HepG2 (cell line): ENCODE measurements around the gene MYO1E. TPM values are rescaled to one million over a fixed set of nuclear protein-coding genes. Genes with fewer than 3 reads are reported as not detected.

ENCODE experiments used
- ATAC-seq: fragments of 200-7000 bp; cut with Tn5 transposase; 3 replicates; pipeline ENCODE4 v1.9.1; 2020; ENCODE audit warnings: mild to moderate bottlenecking, moderate library complexity
- BruUV-seq: library from RNA; stranded (reverse); fragments of 400-500 nt; replicated peaks from 2 replicates; lab custom pipeline; 2021; lab: Mats Ljungman, UMichigan
- CTCF ChIA-PET: fragments of 300-600 bp; formaldehyde crosslinking; extraction: SDS; loops from one replicate; lab custom pipeline; 2021; ENCODE audit warnings: low total read pairs, inconsistent platforms, low intra/inter-chr PET ratio; lab: Yijun Ruan, JAX
- POLR2A ChIA-PET: fragments of 350-600 bp; sonication (Branson Sonifier 250); formaldehyde crosslinking; loops from one replicate; lab custom pipeline; 2020; ENCODE audit warnings: antibody characterized with exemption, inconsistent platforms; lab: Yijun Ruan, JAX
- DNase-seq: peaks from one replicate; pipeline ENCODE4 v3.0.0-alpha.2; 2015; ENCODE audit warnings: low spot score
- FAIRE-seq: peaks from 3 replicates; lab custom pipeline; 2011; peaks lifted over from hg19 to GRCh38; lab: Jason Lieb, UNC
- H2AFZ ChIP-seq: one replicate; pipeline ENCODE4 v1.6.1; 2011; ENCODE audit warnings: low read length, inconsistent platforms
- H3K27ac ChIP-seq: fragments of 300-600 bp; 3 replicates; pipeline ENCODE4 v1.8.0; 2011; ENCODE audit warnings: mixed run types, mild to moderate bottlenecking, mixed read lengths, low read length, inconsistent platforms; ENCODE audit not compliant: insufficient read depth; ENCODE audit errors: extremely low read length
- H3K27me3 ChIP-seq, 2 experiments: fragments of 200-600 bp in 1 of 2; 2 replicates in 1 of 2; 3 replicates in 1 of 2; pipeline versions ENCODE4 v1.6.0 to v1.8.0; 2011; ENCODE audit warnings: low read length in 2 of 2, mild to moderate bottlenecking in 2 of 2, moderate library complexity in 2 of 2, inconsistent platforms in 1 of 2; ENCODE audit not compliant: insufficient read depth in 2 of 2, control insufficient read depth in 1 of 2
- H3K36me3 ChIP-seq, 2 experiments: fragments of 200-600 bp in 1 of 2; replicated peaks in 1 of 2; 2 replicates in 1 of 2; 3 replicates in 1 of 2; pipeline versions ENCODE4 v1.5.1 to v1.8.0; 2011; ENCODE audit warnings: low read length in 2 of 2, inconsistent platforms in 1 of 2; ENCODE audit not compliant: insufficient read depth in 2 of 2, control insufficient read depth in 1 of 2
- H3K4me1 ChIP-seq: 2 replicates; pipeline ENCODE4 v1.5.1; 2012; ENCODE audit warnings: low read length, inconsistent platforms; ENCODE audit not compliant: insufficient read depth
- H3K4me2 ChIP-seq: 2 replicates; pipeline ENCODE4 v1.6.0; 2011; ENCODE audit warnings: low read depth, low read length, inconsistent platforms
- H3K4me3 ChIP-seq, 3 experiments: fragments of 200-600 bp in 1 of 3; sonication (generic), shearing (Covaris generic) in 1 of 3; replicated peaks in 1 of 3; 2 replicates each; pipeline ENCODE4 v1.5.1; 2011 to 2016; ENCODE audit warnings: low read length in 3 of 3, inconsistent platforms in 2 of 3, low read depth in 2 of 3, mild to moderate bottlenecking in 2 of 3, control low read depth in 1 of 3, mixed read lengths in 1 of 3; ENCODE audit not compliant: insufficient read depth in 1 of 3
- H3K79me2 ChIP-seq: one replicate; pipeline ENCODE4 v1.6.1; 2011; ENCODE audit warnings: low read length, inconsistent platforms; ENCODE audit not compliant: insufficient read depth
- H3K9ac ChIP-seq: 2 replicates; pipeline ENCODE4 v1.6.0; 2011; ENCODE audit warnings: mild to moderate bottlenecking, low read depth, low read length, inconsistent platforms; ENCODE audit not compliant: insufficient read depth
- H3K9me3 ChIP-seq: 2 replicates; pipeline ENCODE4 v1.5.1; 2012; ENCODE audit warnings: mild to moderate bottlenecking, low read length
- H4K20me1 ChIP-seq: 2 replicates; pipeline ENCODE4 v1.6.0; 2011; ENCODE audit warnings: inconsistent platforms, mild to moderate bottlenecking, low read length, moderate library complexity; ENCODE audit not compliant: insufficient read depth
- BRD4 ChIP-seq: sonication (generic); formaldehyde crosslinking; IDR thresholded peaks from 2 replicates; pipeline ENCODE4 v1.4.0; 2020; ENCODE audit warnings: missing genetic modification reagents
- FUBP1 ChIP-seq: sonication (generic); formaldehyde crosslinking; IDR thresholded peaks from 2 replicates; pipeline ENCODE4 v1.5.1; 2020; ENCODE audit warnings: missing genetic modification reagents, mild to moderate bottlenecking, borderline replicate concordance
- MAFF ChIP-seq: IDR thresholded peaks from 2 replicates; pipeline ENCODE4 v1.6.1; 2011; ENCODE audit warnings: low read depth, low read length, improper control_type of control experiment
- MAFK ChIP-seq, 2 experiments: IDR thresholded peaks in 1 of 2; conservative IDR thresholded peaks in 1 of 2; 2 replicates each; pipeline ENCODE4 v1.6.1; 2011; ENCODE audit warnings: improper control_type of control experiment in 2 of 2, low read length in 2 of 2
- RXRA ChIP-seq: sonication (generic); formaldehyde crosslinking; IDR thresholded peaks from 2 replicates; pipeline ENCODE4 v1.5.1; 2020; ENCODE audit warnings: missing genetic modification reagents
- TCF7 ChIP-seq: sonication (generic); IDR thresholded peaks from 2 replicates; pipeline ENCODE4 v1.6.1; 2016; ENCODE audit warnings: antibody characterized with exemption, low read depth
- ZNF468 ChIP-seq: sonication (generic); formaldehyde crosslinking; IDR thresholded peaks from 2 replicates; pipeline ENCODE4 v1.8.0; 2022; ENCODE audit warnings: mild to moderate bottlenecking, moderate library complexity, missing genetic modification reagents
- ZNF790 ChIP-seq: sonication (generic); formaldehyde crosslinking; IDR thresholded peaks from 2 replicates; pipeline ENCODE4 v1.8.0; 2022; ENCODE audit warnings: missing genetic modification reagents, mild to moderate bottlenecking, borderline replicate concordance
- WGBS: methylation state at CpG from one replicate; pipeline ENCODE4 v1.1.6; 2017; ENCODE audit warnings: low lambda C conversion rate; 5-methylcytosine and 5-hydroxymethylcytosine counted together
- in situ Hi-C: cut with HindIII; loops from 2 replicates; pipeline ENCODE4 v1.10.0; 2017; ENCODE audit warnings: low pct_unique_long_range_greater_than_20kb; ENCODE audit not compliant: extremely low pct_ligation_motif_present
- intact Hi-C: fragments of 100-400 bp; cut with micrococcal nuclease; formaldehyde crosslinking; loops from one replicate; pipeline ENCODE4 v1.10.0; 2022; ENCODE audit not compliant: unreplicated experiment
- polyA plus RNA-seq, 8 experiments: library from polyadenylated mRNA; depleted of rRNA in 3 of 8; stranded (reverse) in 7 of 8; unstranded in 1 of 8; fragments of >200 nt; fragmentation: Illumina TruSeq in 4 of 8; extraction: Trizol in 4 of 8; gene quantifications; 2 replicates each; pipeline versions ENCODE4 v1.2.1 to v1.2.3, GENCODE V29; 2011 to 2016; ENCODE audit warnings: low read depth in 4 of 8, missing spikeins in 1 of 8, mixed read lengths in 1 of 8; ENCODE audit not compliant: insufficient read depth in 1 of 8
- total RNA-seq, 5 experiments: library from RNA; depleted of rRNA; stranded (reverse); fragments of >200 nt; fragmentation: Illumina TruSeq; extraction: Trizol; gene quantifications; 2 replicates each; pipeline ENCODE4 v1.2.3, GENCODE V29; 2016; ENCODE audit warnings: low read depth in 1 of 5

MYO1E gene
- total and polyA plus RNA-seq, 2 of the 13 experiments (the other 11 are each of a cell fraction or from before 2014, with no cell fraction given), result 15.7 to 25.1 TPM

DNA sequence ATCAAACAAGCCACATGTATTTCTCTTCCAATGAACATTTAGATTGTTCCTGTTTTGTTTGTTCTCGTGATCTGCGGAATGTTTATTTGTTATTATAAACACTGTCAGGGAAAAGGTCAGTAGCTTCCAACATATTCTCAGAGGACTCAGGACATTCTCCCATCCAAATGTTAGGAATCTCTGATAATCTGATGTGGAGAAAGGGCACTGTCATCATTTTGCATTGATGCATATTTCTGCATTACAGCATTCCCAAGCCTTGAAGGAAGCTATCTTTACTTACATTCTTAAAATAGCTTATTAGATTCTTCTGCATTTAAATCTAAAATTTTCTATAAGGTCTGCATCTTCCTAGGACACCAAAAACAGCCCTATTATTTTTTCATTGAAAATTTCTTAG, 10.3 kb downstream of the MYO1E start:
- Histone ChIP-seq H3K27ac (no peak overlapping the region), H3K4me2 (no peak overlapping the region), H3K79me2 (peaks cover 30% of the 10 kb centered on the region), H2AFZ (no peak overlapping the region), H3K9me3 (no peaks in the 10 kb centered on the region), H3K36me3 (peaks cover 0 to 3% of the 10 kb centered on the region in 2 experiments; a peak in 1 of 5 replicates), H3K9ac (no peak overlapping the region), H4K20me1 (no peaks in the 10 kb centered on the region), H3K27me3 (no peaks in the 10 kb centered on the region), H3K4me1 (peaks cover 26% of the 10 kb centered on the region), H3K4me3 (no peak overlapping the region)
- ChIA-PET CTCF (no interaction called here), POLR2A (no interaction called here)
- ATAC-seq, result no peak
- TF ChIP-seq MAFF, result 0 out of 2 replicates have a peak, but pooled peaks have one; percentile 14
- TF ChIP-seq RXRA, result no peak
- TF ChIP-seq FUBP1, result no peak
- no peak for TF ChIP-seq BRD4 (CRISPR knock-in tag)
- TF ChIP-seq ZNF468 (CRISPR knock-in tag), result no peak
- peak in 1 of 2 experiments; percentile 36; a peak in 3 of 4 replicates for TF ChIP-seq MAFK (conservative IDR thresholded peaks at IDR 0.05 in 1 of 2, IDR thresholded peaks at IDR 0.05 in 1 of 2; ENCODE audit: low read length in 2 of 2)
- no peak for TF ChIP-seq TCF7
- TF ChIP-seq ZNF790, result no peak
- DNase-seq, result no peak
- in situ Hi-C loops, result no loop called here
- no peak for FAIRE-seq
- intact Hi-C loops, result no loop called here
- no TSS peak for BruUV-seq
- 99% methylated on average over 2 of the region's 2 CpGs for WGBS
